A673 (cell line): ENCODE data around the gene IL1RAPL1. TPM values are rescaled to one million over a fixed set of nuclear protein-coding genes. Genes with fewer than 3 reads are reported as not detected.
A peak's percentile ranks its signal among the peaks of the same experiment; 100 is the strongest.

Experiments
- BruUV-seq: library from RNA; stranded (reverse); fragments of 400-500 nt; replicated peaks from 2 replicates; lab custom pipeline; 2021; lab: Mats Ljungman, UMichigan
- CTCF ChIA-PET: fragments of 300-600 bp; sonication (Branson Sonifier 250); formaldehyde crosslinking; loops from one replicate; lab custom pipeline; 2022; ENCODE audit warnings: antibody characterized with exemption; lab: Charles Lee
- POLR2A ChIA-PET: fragments of 300-600 bp; sonication (Branson Sonifier 250); formaldehyde crosslinking; loops from one replicate; lab custom pipeline; 2022; ENCODE audit warnings: antibody characterized with exemption; ENCODE audit not compliant: low non-redundant PET; lab: Charles Lee
- DNase-seq: peaks from one replicate; pipeline ENCODE4 v3.0.0-alpha.2; 2015; ENCODE audit warnings: low spot score
- H3K27ac ChIP-seq: fragments of 200-600 bp; sonication (generic); 2 replicates; pipeline ENCODE4 v1.5.1; 2016; ENCODE audit warnings: mixed run types, low read depth, mild to moderate bottlenecking, mixed read lengths, antibody characterized with exemption, low read length; ENCODE audit not compliant: poor library complexity, severe bottlenecking
- H3K27me3 ChIP-seq: fragments of 200-600 bp; sonication (generic); replicated peaks from 2 replicates; pipeline ENCODE4 v1.6.1; 2017; ENCODE audit warnings: mixed run types, low read depth, mild to moderate bottlenecking, mixed read lengths, antibody characterized with exemption, low read length; ENCODE audit not compliant: insufficient read depth, poor library complexity
- H3K36me3 ChIP-seq: fragments of 200-600 bp; sonication (generic); 2 replicates; pipeline ENCODE4 v1.6.1; 2016; ENCODE audit warnings: mixed run types, mild to moderate bottlenecking, mixed read lengths, antibody characterized with exemption, low read length; ENCODE audit not compliant: insufficient read depth, poor library complexity, severe bottlenecking
- H3K4me1 ChIP-seq: fragments of 200-600 bp; sonication (generic); 2 replicates; pipeline ENCODE4 v1.6.1; 2017; ENCODE audit warnings: mixed run types, mild to moderate bottlenecking, mixed read lengths, antibody characterized with exemption, low read length; ENCODE audit not compliant: insufficient read depth, poor library complexity, severe bottlenecking
- H3K4me3 ChIP-seq: fragments of 200-600 bp; sonication (generic); 2 replicates; pipeline ENCODE4 v1.5.1; 2016; ENCODE audit warnings: low read depth, mixed run types, mild to moderate bottlenecking, mixed read lengths, low read length; ENCODE audit not compliant: poor library complexity, severe bottlenecking
- H3K9me3 ChIP-seq: fragments of 200-600 bp; sonication (generic); 2 replicates; pipeline ENCODE4 v1.6.1; 2016; ENCODE audit warnings: mixed run types, low read depth, mild to moderate bottlenecking, mixed read lengths, antibody characterized with exemption, low read length; ENCODE audit not compliant: poor library complexity, severe bottlenecking
- EZH2 ChIP-seq: fragments of 200-600 bp; sonication (generic); IDR thresholded peaks from 2 replicates; pipeline ENCODE4 v1.6.1; 2017; ENCODE audit warnings: borderline replicate concordance, low read depth, mild to moderate bottlenecking, mixed read lengths, antibody characterized with exemption, low read length; ENCODE audit not compliant: poor library complexity, severe bottlenecking
- intact Hi-C: fragments of 100-400 bp; cut with micrococcal nuclease; formaldehyde crosslinking; loops from one replicate; pipeline ENCODE4 v1.10.0; 2022; ENCODE audit not compliant: unreplicated experiment
- total RNA-seq: library from RNA; stranded (reverse); gene quantifications from 2 replicates; pipeline ENCODE4 v1.2.3, GENCODE V29; 2021
- TF ChIP-seq, protein P1 (sequence below): fragments of 300-800, 200-600 bp; sonication (generic); conservative IDR thresholded peaks from 2 replicates; pipeline ENCODE4 v1.5.1; 2017; ENCODE audit warnings: low read depth, mild to moderate bottlenecking, antibody characterized with exemption, low read length, moderate library complexity, mixed read lengths

Gene IL1RAPL1
- total RNA-seq, 1 experiment from 2014 or later: 0.21 TPM

DNA sequence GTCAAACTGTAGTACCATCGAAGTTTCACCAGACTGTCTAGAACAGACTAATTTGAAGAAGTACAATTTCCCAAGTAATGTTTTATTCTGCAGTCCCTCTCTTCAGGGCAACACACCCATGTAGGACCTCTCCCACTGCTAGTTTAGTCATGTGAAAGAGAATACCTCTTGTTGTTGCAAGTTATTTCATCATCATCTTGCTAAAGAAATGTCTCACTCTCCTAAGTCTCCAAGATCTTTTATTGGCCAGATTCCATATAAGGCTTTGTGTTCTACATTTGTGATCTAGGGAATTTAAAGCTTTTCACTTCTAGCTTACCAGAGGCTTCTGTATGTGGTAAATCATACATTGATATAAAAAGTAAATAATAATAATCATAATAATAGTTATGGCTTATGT is 882.8 kb downstream of the IL1RAPL1 start:
- intact Hi-C loops: loop anchor here (10.0 kb wide), 1 partner anchor 245 kb away; no protein-coding TSS in a partner anchor
- H3K27ac ChIP-seq: no peak overlapping the region
- ChIA-PET POLR2A (interaction anchor here (0.7 kb wide), 1 partner anchor 117 kb away, joined by 3 read pairs; no protein-coding TSS in a partner anchor), CTCF (no interaction called here)
- no peaks in the 10 kb centered on the region for H3K27me3 ChIP-seq
- TF ChIP-seq, protein P1, sequence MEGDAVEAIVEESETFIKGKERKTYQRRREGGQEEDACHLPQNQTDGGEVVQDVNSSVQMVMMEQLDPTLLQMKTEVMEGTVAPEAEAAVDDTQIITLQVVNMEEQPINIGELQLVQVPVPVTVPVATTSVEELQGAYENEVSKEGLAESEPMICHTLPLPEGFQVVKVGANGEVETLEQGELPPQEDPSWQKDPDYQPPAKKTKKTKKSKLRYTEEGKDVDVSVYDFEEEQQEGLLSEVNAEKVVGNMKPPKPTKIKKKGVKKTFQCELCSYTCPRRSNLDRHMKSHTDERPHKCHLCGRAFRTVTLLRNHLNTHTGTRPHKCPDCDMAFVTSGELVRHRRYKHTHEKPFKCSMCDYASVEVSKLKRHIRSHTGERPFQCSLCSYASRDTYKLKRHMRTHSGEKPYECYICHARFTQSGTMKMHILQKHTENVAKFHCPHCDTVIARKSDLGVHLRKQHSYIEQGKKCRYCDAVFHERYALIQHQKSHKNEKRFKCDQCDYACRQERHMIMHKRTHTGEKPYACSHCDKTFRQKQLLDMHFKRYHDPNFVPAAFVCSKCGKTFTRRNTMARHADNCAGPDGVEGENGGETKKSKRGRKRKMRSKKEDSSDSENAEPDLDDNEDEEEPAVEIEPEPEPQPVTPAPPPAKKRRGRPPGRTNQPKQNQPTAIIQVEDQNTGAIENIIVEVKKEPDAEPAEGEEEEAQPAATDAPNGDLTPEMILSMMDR: no peak
- no peak for TF ChIP-seq EZH2
- no peaks in the 10 kb centered on the region for H3K9me3 ChIP-seq
- BruUV-seq: no TSS peak
- H3K36me3 ChIP-seq: no peaks in the 10 kb centered on the region
- DNase-seq: peak; percentile 30
- no peaks in the 10 kb centered on the region for H3K4me1 ChIP-seq
- no peak overlapping the region for H3K4me3 ChIP-seq

DNA sequence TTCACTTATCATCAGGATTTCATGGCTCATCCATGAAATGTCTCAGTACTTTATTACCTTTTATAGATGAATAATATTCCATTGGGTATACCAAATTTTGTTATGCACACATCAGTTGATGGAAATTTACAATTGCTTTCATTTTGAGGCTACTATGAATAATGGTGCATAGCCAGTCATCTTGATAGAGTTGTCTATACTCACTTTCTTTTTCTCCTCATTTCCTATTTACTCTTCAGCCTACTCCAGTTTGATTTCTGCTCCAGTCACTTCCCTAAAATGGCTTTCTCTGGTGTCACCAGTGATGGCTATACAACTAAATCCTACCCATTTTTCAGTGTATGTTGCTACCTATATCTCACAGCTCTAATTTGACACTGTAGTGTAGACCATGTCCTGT is 884.6 kb downstream of the IL1RAPL1 start:
- no peak for TF ChIP-seq EZH2
- TF ChIP-seq, protein P1: no peak
- intact Hi-C loops: loop anchor here (10.0 kb wide), 1 partner anchor 247 kb away; no protein-coding TSS in a partner anchor

DNA sequence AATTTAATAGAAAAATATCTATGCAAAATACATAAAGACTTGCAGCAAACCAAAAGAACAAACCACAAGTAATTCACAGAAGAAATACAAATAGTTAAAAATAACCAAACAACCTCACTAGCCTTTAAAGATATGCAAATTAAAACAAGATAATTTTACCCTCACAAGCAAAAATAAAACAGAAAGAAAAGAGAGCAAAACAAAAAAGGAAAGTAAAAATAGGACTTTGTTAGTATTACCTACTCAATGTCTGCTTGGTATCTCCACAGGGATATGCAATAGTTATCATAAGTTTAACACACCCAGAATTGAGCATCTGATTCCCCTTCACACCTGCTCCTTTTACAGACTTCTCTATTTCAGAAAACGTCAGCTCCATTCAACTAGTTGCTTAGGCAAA is 890.6 kb downstream of the IL1RAPL1 start:
- TF ChIP-seq EZH2: no peak
- TF ChIP-seq, protein P1: no peak
- no peak overlapping the region for H3K4me3 ChIP-seq
- intact Hi-C loops: loop anchor here (5.0 to 10.0 kb wide), 2 partner anchors 253 to 381 kb away; no protein-coding TSS in a partner anchor
- H3K27me3 ChIP-seq: no peaks in the 10 kb centered on the region
- H3K9me3 ChIP-seq: no peaks in the 10 kb centered on the region
- POLR2A ChIA-PET: no interaction called here
- no peak for DNase-seq
- no peaks in the 10 kb centered on the region for H3K36me3 ChIP-seq
- BruUV-seq: no TSS peak
- no peak overlapping the region for H3K27ac ChIP-seq
- CTCF ChIA-PET: no interaction called here
- no peaks in the 10 kb centered on the region for H3K4me1 ChIP-seq

More for the DNA sequence above, 884.6 kb downstream of the IL1RAPL1 start:
- POLR2A ChIA-PET: no interaction called here
- Histone ChIP-seq H3K36me3 (no peaks in the 10 kb centered on the region), H3K27me3 (no peaks in the 10 kb centered on the region), H3K4me1 (no peaks in the 10 kb centered on the region), H3K9me3 (no peaks in the 10 kb centered on the region), H3K4me3 (no peak overlapping the region), H3K27ac (no peak overlapping the region)
- DNase-seq: no peak
- BruUV-seq: no TSS peak
- CTCF ChIA-PET: no interaction called here
